Pancreas (tissue), 10 donors: ENCODE measurements around the gene CYP1B1. TPM values are rescaled to one million over a fixed set of nuclear protein-coding genes. Genes with fewer than 3 reads are reported as not detected.

Experiments
- ATAC-seq, 4 donors: fragments of 200-7000 bp; cut with Tn5 transposase; one replicate each; pipeline versions ENCODE4 v1.8.0 to v1.9.1; 2020; ENCODE audit warnings: mild to moderate bottlenecking in 4 of 4, moderate library complexity in 4 of 4
- DNase-seq, 6 donors: peaks; one replicate each; pipeline ENCODE4 v3.0.0-alpha.2; 2020
- FAIRE-seq: peaks from 2 replicates; lab custom pipeline; 2012; peaks lifted over from hg19 to GRCh38; lab: Jason Lieb, UNC
- H3K27ac ChIP-seq, 4 donors: fragments of 200-600 bp; sonication (generic); 1 replicate in 3 of 4; 2 replicates in 1 of 4; pipeline versions ENCODE4 v1.5.0 to v1.8.0; 2020
- H3K27me3 ChIP-seq, 4 donors: fragments of 200-600 bp; one replicate each; pipeline ENCODE4 v1.8.0; 2021
- H3K36me3 ChIP-seq, 3 donors: fragments of 200-600 bp; sonication (generic) in 1 of 3; one replicate each; pipeline versions ENCODE4 v1.5.0 to v1.8.0; 2020 to 2021
- H3K4me1 ChIP-seq, 3 donors: fragments of 200-600 bp; one replicate each; pipeline ENCODE4 v1.8.0; 2021
- H3K4me3 ChIP-seq, 4 donors: fragments of 200-600 bp; sonication (generic) in 2 of 4; one replicate each; pipeline versions ENCODE4 v1.5.0 to v1.8.0; 2020 to 2021
- H3K9me3 ChIP-seq, 4 donors: fragments of 200-600 bp; one replicate each; pipeline ENCODE4 v1.8.0; 2021
- CTCF ChIP-seq, 4 donors: fragments of 200-600 bp; sonication (generic) in 3 of 4; IDR thresholded peaks; one replicate each; pipeline versions ENCODE4 v1.5.0 to v1.8.0; 2021; ENCODE audit warnings: antibody characterized with exemption in 4 of 4
- WGBS, 2 donors: extraction: QIAGEN DNeasy Blood & Tissue Kit; methylation state at CpG; one replicate each; pipeline ENCODE4 v1.1.7; 2013; 5-methylcytosine and 5-hydroxymethylcytosine counted together
- intact Hi-C, 3 donors: fragments of 100-400 bp; cut with DNase I; formaldehyde crosslinking; loops; one replicate each; pipeline versions ENCODE4 v1.11.1 to v1.14.2; 2022
- polyA plus RNA-seq, 2 donors: library from polyadenylated mRNA; stranded (reverse); fragments of 200-250 nt; gene quantifications; one replicate each; pipeline ENCODE4 v1.2.3, GENCODE V29; 2013
- total RNA-seq, 6 donors: library from RNA; stranded (reverse); fragmentation: NEBNext Ultra II Directional in 4 of 6; extraction: Animal tissue kit (Norgen Biotek cat#: 25700) in 4 of 6; gene quantifications; one replicate each; pipeline versions ENCODE4 v1.2.1 to v1.2.4, GENCODE V29; 2021 to 2023
- donor health status: healthy with polysubstance abuse.
- donor health status: DM: no; HTN: no; CAD: no; lungs with moderate emphysema.
- donor health status: DM: no; HTN: no; CAD: no.
- donor health status: control.
- donor health status: control.
- donor health status: Bipolar disorder and iron deficiency.
- donor health status: DM: yes; HTN: yes; CAD: no.
- donor health status: DM: no; HTN: no; CAD: no.
- donor health status: DM: no; HTN: no; CAD: no.
- donor health status: DM: yes; HTN: yes; CAD: no.

The CYP1B1 gene
- total RNA-seq (10 to 100 TPM in 2 of 6 donors, 1 to 10 TPM in 3, under 1 TPM in 1; 0.93 to 36.3 (median 5.9) TPM), polyA plus RNA-seq (1 to 10 TPM; 2.1 to 4.5 TPM)

GRCh38 chr2:38075507-38076151 lies at the start of gene CYP1B1:
CYP1B1 (minus strand) TSS chr2:38076151; CDS start chr2:38075388, 763 bp downstream.
- FAIRE-seq (no peak), DNase-seq (peak in 3 of 6 donors; percentile 33 to 77 (median 63)), ATAC-seq (peak in 3 of 4 donors; percentile 3 to 11 (median 6))
- Histone ChIP-seq H3K9me3 (no peaks in the 10 kb centered on the region), H3K4me1 (no peaks in the 10 kb centered on the region), H3K4me3 (peak within 1 kb of the TSS; percentile 29 to 62 (median 38)), H3K36me3 (no peaks in the 10 kb centered on the region), H3K27ac (peak within 1 kb of the TSS; percentile 62 to 86 (median 74)), H3K27me3 (no peaks in the 10 kb centered on the region)
- intact Hi-C loops: no loop called here
- TF ChIP-seq CTCF (IDR thresholded peaks at IDR 0.05): no peak
- 3% methylated on average over 41 to 46 of the region's 46 CpGs for WGBS, 2 donors

- H3K36me3 ChIP-seq: no peaks in the 10 kb centered on the region
- FAIRE-seq (no peak), ATAC-seq (no peak), DNase-seq (no peak)
- 83 to 90% methylated on average over 5 of the region's 5 CpGs for WGBS, 2 donors
- no peak overlapping the region for H3K27ac ChIP-seq
- no peaks in the 10 kb centered on the region for H3K9me3 ChIP-seq
- intact Hi-C loops: no loop called here
- no peak for TF ChIP-seq CTCF (IDR thresholded peaks at IDR 0.05)
- no peaks in the 10 kb centered on the region for H3K27me3 ChIP-seq
- H3K4me1 ChIP-seq: no peaks in the 10 kb centered on the region
- H3K4me3 ChIP-seq: no peak overlapping the region
Observed at GRCh38 chr2:38125007-38125406, 49.1 kb upstream of the CYP1B1 start.

GRCh38 chr2:38123911-38124310 lies 48.0 kb upstream of the CYP1B1 start:
- FAIRE-seq (no peak), ATAC-seq (no peak), DNase-seq (no peak)
- no peak for TF ChIP-seq CTCF (IDR thresholded peaks at IDR 0.05)
- intact Hi-C loops: no loop called here
- Histone ChIP-seq H3K27ac (no peak overlapping the region), H3K4me1 (no peaks in the 10 kb centered on the region), H3K9me3 (no peaks in the 10 kb centered on the region), H3K4me3 (no peak overlapping the region), H3K36me3 (no peaks in the 10 kb centered on the region), H3K27me3 (no peaks in the 10 kb centered on the region)
- 83 to 96% methylated on average over 1 of the region's 1 CpG for WGBS, 2 donors

- FAIRE-seq: no peak
- Histone ChIP-seq H3K9me3 (no peaks in the 10 kb centered on the region), H3K27ac (no peak overlapping the region), H3K4me3 (no peak overlapping the region), H3K27me3 (no peaks in the 10 kb centered on the region), H3K36me3 (no peaks in the 10 kb centered on the region), H3K4me1 (no peaks in the 10 kb centered on the region)
- 70 to 77% methylated on average over 7 of the region's 7 CpGs for WGBS, 2 donors
- no peak for TF ChIP-seq CTCF (IDR thresholded peaks at IDR 0.05)
- DNase-seq: no peak
- intact Hi-C loops: no loop called here
- ATAC-seq: peak in 1 of 4 donors; percentile 25
Observed at GRCh38 chr2:38122344-38122743, 46.4 kb upstream of the CYP1B1 start.

GRCh38 chr2:38121481-38121880 lies 45.5 kb upstream of the CYP1B1 start:
- ATAC-seq (no peak), DNase-seq (no peak), FAIRE-seq (no peak)
- 60 to 72% methylated on average over 2 of the region's 2 CpGs for WGBS, 2 donors
- H3K36me3 ChIP-seq: no peaks in the 10 kb centered on the region
- no peak for TF ChIP-seq CTCF (IDR thresholded peaks at IDR 0.05)
- no peak overlapping the region for H3K27ac ChIP-seq
- H3K4me1 ChIP-seq: no peaks in the 10 kb centered on the region
- H3K27me3 ChIP-seq: no peaks in the 10 kb centered on the region
- no peaks in the 10 kb centered on the region for H3K9me3 ChIP-seq
- intact Hi-C loops: no loop called here
- no peak overlapping the region for H3K4me3 ChIP-seq
